Amygdala (tissue), 56 donors: Measurements from ENCODE around the gene SCFD1.
A peak's percentile ranks its signal among the peaks of the same experiment; 100 is the strongest.
"Not testable (repeated sequence)": the region's sequence is repeated elsewhere in the genome, so short reads cannot be mapped to it uniquely, and the experiment has no call there.

Experiments used
- DNase-seq, 56 donors: peaks; one replicate each; lab custom pipeline; 2025; lab: John Stamatoyannopoulos, UW

The SCFD1 gene

GRCh38 chr14:30621940-30622830 lies at the start of gene SCFD1:
Gene SCFD1, plus strand, starts transcription at chr14:30622319. Its CDS starts 20 bp downstream, at chr14:30622339.
- peak; percentile 33 to 96 (median 87) for DNase-seq

- no peak for DNase-seq
Observed at GRCh38 chr14:30572771-30573170, 49.3 kb upstream of the SCFD1 start.

GRCh38 chr14:30573226-30573814 lies 48.8 kb upstream of the SCFD1 start:
- DNase-seq = no peak

- no peak for DNase-seq
Observed at GRCh38 chr14:30573966-30574365, 48.2 kb upstream of the SCFD1 start.

GRCh38 chr14:30574777-30575176 lies 47.3 kb upstream of the SCFD1 start:
- DNase-seq = not testable (repeated sequence)

GRCh38 chr14:30576333-30576732 lies 45.8 kb upstream of the SCFD1 start:
- not testable (repeated sequence) for DNase-seq

- DNase-seq = no peak
Observed at GRCh38 chr14:30580616-30581282, 41.4 kb upstream of the SCFD1 start.

- no peak for DNase-seq
Observed at GRCh38 chr14:30581283-30581625, 40.9 kb upstream of the SCFD1 start.

- DNase-seq = no peak
Observed at GRCh38 chr14:30582376-30582775, 39.7 kb upstream of the SCFD1 start.

- no peak for DNase-seq
Observed at GRCh38 chr14:30584058-30584630, 38.0 kb upstream of the SCFD1 start.

- DNase-seq = no peak
Observed at GRCh38 chr14:30585204-30585603, 36.9 kb upstream of the SCFD1 start.

GRCh38 chr14:30587141-30587540 lies 35.0 kb upstream of the SCFD1 start:
- no peak for DNase-seq

GRCh38 chr14:30588873-30589272 lies 33.2 kb upstream of the SCFD1 start:
- DNase-seq = no peak

- DNase-seq = no peak
Observed at GRCh38 chr14:30596935-30597334, 25.2 kb upstream of the SCFD1 start.

- DNase-seq = no peak
Observed at GRCh38 chr14:30597504-30597903, 24.6 kb upstream of the SCFD1 start.

GRCh38 chr14:30600922-30601918 lies 20.9 kb upstream of the SCFD1 start:
- no peak for DNase-seq

GRCh38 chr14:30603402-30603801 lies 18.7 kb upstream of the SCFD1 start:
- no peak for DNase-seq

- not testable (repeated sequence) for DNase-seq
Observed at GRCh38 chr14:30604696-30605095, 17.4 kb upstream of the SCFD1 start.

GRCh38 chr14:30607156-30607780 lies 14.9 kb upstream of the SCFD1 start:
- DNase-seq = no peak
